GM10266 (cell line): ENCODE measurements around the gene OR8A1.

Experiments
- DNase-seq: peaks from one replicate; pipeline ENCODE4 v3.0.0; 2012; ENCODE audit errors: extremely low spot score
- TF ChIP-seq, protein P1 (sequence below): IDR thresholded peaks from 2 replicates; pipeline ENCODE4 v1.5.1; 2012; ENCODE audit warnings: mild to moderate bottlenecking, low read depth; ENCODE audit not compliant: control insufficient read depth, insufficient read depth; ENCODE audit errors: missing control alignments

Gene OR8A1

DNA sequence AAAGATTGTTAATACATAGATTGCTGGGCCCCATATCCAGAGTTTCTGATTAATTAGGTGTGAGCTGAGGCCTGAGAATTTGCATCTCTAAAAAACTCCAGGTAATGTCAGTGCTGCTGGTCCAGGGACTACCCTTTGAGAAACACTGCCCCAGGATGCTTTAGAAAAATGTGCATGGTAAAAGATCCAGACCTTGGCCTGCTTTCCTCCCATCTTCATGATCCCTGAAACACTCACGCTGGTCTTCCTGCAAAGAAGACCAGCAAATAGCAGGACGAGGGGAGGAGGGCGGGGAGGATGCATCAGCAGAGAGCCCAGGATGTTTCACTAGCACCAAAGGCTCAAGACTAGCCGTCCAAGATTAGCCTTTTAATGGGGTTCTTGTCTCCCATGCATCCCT, at the start of gene OR8A1:
OR8A1 (plus strand) TSS at position 301 of the 400 bp plus-strand sequence. CDS start 123 bp downstream, outside the sequence.
- DNase-seq, result no peak
- TF ChIP-seq, protein P1, sequence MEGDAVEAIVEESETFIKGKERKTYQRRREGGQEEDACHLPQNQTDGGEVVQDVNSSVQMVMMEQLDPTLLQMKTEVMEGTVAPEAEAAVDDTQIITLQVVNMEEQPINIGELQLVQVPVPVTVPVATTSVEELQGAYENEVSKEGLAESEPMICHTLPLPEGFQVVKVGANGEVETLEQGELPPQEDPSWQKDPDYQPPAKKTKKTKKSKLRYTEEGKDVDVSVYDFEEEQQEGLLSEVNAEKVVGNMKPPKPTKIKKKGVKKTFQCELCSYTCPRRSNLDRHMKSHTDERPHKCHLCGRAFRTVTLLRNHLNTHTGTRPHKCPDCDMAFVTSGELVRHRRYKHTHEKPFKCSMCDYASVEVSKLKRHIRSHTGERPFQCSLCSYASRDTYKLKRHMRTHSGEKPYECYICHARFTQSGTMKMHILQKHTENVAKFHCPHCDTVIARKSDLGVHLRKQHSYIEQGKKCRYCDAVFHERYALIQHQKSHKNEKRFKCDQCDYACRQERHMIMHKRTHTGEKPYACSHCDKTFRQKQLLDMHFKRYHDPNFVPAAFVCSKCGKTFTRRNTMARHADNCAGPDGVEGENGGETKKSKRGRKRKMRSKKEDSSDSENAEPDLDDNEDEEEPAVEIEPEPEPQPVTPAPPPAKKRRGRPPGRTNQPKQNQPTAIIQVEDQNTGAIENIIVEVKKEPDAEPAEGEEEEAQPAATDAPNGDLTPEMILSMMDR, result no peak

DNA sequence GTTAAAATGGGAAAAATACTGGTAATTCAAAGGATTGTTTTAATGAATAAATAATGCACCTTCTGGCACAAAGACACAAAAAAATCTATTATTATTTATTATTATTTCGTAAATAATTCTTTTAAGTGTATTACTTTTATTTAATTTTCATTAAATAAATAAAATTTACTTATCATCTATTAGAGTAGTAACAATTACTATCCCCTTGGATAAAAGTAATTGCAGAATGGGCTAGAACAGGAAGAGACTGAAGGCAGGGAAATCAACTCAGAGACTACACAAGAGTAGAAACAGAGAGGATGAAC, 49.3 kb upstream of the OR8A1 start:
- TF ChIP-seq, protein P1, result no peak

DNA sequence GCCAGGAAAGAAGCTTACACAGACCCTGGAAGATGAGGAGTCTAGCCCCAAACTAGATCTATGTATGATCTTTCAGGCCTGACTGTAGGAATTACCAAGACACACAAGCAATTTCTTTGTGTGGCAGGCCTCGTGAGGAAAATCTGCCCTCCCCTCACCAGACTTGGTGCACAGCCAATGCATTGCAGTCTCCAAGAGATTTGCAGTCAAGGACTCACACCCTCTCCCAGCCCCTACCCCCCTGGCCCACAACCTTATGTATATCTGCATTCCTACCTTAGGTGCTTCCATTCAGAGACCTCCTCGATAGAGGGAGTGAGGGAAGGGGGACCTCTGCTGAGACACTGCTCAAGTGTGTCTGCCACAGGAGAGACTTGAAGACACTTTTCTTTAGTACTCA, 36.2 kb upstream of the OR8A1 start:
- no peak for DNase-seq
- TF ChIP-seq, protein P1, result no peak

More for the DNA sequence above, 49.3 kb upstream of the OR8A1 start:
- DNase-seq, result no peak

DNA sequence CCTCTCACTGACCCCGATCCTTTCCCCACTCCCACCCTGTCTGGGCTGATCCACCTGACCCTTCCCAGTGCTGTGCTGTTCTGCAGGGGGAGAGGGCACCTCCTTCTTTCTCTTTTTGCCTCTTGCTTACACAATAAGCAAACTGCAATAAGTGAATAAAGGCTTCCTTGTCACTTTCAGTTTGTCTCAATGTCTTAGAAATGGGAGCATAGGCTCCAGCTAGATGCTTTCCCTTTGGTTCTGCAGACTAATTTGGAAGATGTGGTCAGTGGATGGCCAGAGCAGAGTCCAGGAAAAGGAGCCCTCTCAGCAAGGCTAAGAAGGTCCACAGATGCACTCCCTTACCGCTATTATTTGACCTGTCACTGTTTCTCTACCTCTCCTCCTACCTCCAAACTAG, 35.7 kb upstream of the OR8A1 start:
- DNase-seq, result no peak
- TF ChIP-seq, protein P1, result no peak

DNA sequence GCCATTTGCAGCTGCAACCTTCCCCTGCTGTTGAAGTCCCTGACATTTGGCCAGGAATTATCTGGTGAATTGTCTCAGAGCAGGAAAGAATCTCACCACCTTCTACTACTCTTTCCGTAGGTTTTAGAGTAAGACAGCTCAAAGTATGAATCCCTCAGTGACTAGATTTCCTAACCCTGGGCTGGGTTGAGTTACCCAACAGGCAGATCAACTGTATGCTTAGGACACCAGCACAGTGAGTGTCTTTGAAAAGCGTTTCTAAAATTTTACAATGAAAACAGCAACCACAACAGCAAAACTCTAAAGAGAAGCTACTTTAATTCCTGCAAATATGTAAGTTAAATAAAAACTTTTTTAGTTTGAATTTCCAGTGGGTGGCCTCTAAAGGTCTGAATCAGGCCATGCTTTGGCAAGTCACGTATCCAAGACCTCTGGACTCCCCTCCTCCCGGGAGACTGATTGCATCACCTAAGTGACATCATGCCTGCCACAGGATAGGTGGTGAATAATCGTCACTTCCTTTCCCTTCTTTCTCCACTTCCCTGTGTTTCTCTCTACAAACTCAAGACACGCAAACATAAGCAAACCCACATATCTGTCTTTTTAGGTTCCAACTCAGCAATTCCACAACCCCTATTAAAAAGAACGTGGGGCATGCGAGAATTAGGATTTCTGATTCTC, 34.1 kb upstream of the OR8A1 start:
- DNase-seq, result no peak
- TF ChIP-seq, protein P1, result no peak

DNA sequence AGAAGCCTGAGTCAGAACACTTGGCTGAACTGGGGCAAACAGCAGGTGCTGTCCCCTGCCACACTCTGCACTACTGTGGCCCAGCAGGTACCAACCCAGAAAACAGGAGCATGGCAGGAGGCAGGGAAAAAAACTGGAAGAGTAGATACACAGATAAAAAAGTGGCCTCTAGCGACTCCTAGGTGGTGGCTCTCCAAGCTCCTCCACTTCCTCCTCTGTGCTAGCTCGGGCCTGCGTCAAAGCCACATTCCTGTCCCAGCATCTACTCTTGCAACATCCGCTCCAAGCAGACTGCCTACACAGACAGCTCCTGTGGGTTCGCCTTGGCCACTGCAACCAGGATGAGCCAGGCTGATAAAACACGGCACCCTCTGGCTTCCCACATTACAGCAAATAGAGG, 33.3 kb upstream of the OR8A1 start:
- TF ChIP-seq, protein P1, result no peak
- no peak for DNase-seq

DNA sequence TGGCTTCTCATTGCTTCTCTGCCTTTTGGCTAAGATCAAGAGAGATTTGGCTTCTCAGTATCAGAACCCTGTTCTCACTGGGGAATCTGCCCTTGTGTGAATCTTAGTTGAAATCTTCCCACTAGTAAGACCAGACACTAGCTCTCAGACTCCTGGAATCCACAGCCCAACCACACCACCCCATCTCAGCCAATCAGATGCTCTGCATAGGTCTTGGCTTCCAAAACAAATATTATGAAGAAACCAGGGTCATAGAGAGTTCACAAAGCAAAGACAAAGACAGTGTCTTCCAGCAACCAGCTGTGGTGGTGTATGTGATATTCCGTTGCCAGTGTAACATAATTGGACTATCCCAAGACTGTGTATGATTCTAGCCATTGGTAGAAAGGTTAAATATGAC, 31.8 kb upstream of the OR8A1 start:
- DNase-seq, result no peak
- TF ChIP-seq, protein P1, result no peak
